Ovary (tissue), 3 donors: ENCODE measurements around the gene SSBP4.

Experiments
- CTCF ChIP-seq, 3 donors: fragments of 450-650 bp in 2 of 3; fragments of 200-600 bp in 1 of 3; IDR thresholded peaks; one replicate each; pipeline versions ENCODE4 v1.5.1 to v1.8.0; 2016 to 2022; ENCODE audit warnings: antibody characterized with exemption in 3 of 3, mild to moderate bottlenecking in 1 of 3
- POLR2A ChIP-seq: fragments of 450-650 bp; IDR thresholded peaks from one replicate; pipeline ENCODE4 v1.6.1; 2017; ENCODE audit warnings: antibody characterized with exemption, mild to moderate bottlenecking, moderate library complexity
- donor health status: DM: no; HTN: no; CAD: no.

GRCh38 chr19:18474366-18474887 lies 55.2 kb downstream of the SSBP4 start:
- TF ChIP-seq CTCF (IDR thresholded peaks at IDR 0.05) (no peak), POLR2A (no peak)
